COLO668 (cell line): ENCODE measurements around the gene MCM3AP.

Source experiments
- DNase-seq: peaks from one replicate; lab custom pipeline; 2025; ENCODE audit not compliant: unreplicated experiment; lab: John Stamatoyannopoulos, UW

MCM3AP gene

GRCh38 chr21:46187814-46188213 lies 97.6 kb downstream of the MCM3AP start:
- no peak for DNase-seq

DNA sequence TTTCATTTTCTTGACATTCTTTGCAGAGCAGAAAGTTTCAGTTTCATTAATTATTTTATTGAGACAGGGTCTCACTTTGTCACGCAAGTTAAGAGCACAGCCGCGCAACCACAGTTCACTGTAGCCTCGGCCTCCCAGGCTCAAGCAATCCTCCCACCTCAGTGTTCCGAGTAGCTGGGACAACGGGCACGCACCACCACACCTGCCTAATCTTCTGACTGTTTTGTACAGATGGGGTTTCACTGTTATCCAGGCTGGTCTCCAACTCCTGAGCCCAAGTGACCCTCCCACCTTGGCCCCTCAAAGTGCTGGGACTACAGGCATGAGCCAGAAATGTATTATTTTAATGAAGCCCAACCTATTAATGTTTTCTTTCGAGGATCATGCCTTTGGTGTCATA lies 98.2 kb downstream of the MCM3AP start:
- DNase-seq = no peak

DNA sequence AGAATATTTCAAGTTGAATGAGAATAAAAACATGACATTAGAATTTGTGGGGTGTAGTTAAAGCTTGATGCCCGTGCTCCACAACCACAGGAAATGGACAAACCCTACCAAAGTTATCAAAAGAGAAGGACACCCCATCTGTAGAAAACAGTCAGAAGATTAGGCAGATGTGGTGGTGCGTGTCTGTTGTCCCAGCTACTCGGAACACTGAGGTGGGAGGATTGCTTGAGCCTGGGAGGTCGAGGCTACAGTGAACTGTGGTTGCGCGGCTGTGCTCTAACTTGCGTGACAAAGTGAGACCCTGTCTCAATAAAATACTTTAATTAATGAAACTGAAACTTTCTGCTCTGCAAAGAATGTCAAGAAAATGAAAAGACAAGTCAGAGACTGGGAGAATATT lies 99.7 kb downstream of the MCM3AP start:
- DNase-seq = no peak
